ENCODE measurements around the gene LMF1. TPM values are rescaled to one million over a fixed set of nuclear protein-coding genes. Genes with fewer than 3 reads are reported as not detected.

The LMF1 gene
- total and polyA plus RNA-seq, 9 of the 15 experiments (the other 6 are each of a cell fraction or from before 2014, with no cell fraction given) = 0.11 to 1.6 (median 0.55) TPM; not detected in 1

GRCh38 chr16:965487-965886, 5.3 kb downstream of the LMF1 start:
- Histone ChIP-seq H2AFZ (ENCODE audit: low read depth, low read length) (no peak overlapping the region), H4K20me1 (replicated peaks; ENCODE audit: control insufficient read depth, insufficient read depth, low read length) (no peaks in the 10 kb centered on the region), H3K36me3 (ENCODE audit: control insufficient read depth, insufficient read depth, low read length) (no peaks in the 10 kb centered on the region; the same call in 2 of the 3 replicates), H3K4me3 (no peak overlapping the region), H3K27ac (ENCODE audit: extremely low read depth, low read depth, low read length) (no peak overlapping the region), H3K9me3 (replicated peaks; ENCODE audit: control insufficient read depth, insufficient read depth, low read depth, low read length) (no peaks in the 10 kb centered on the region), H3K79me2 (ENCODE audit: control insufficient read depth, insufficient read depth, low read length) (0 out of 3 replicates have a peak, but pooled peaks cover 7% of the 10 kb centered on the region), H3K27me3 (ENCODE audit: control insufficient read depth in 2 of 2, insufficient read depth in 2 of 2, low read length in 2 of 2) (peaks cover 0 to 5% of the 10 kb centered on the region in 2 experiments; a peak in 1 of 5 replicates), H3K9ac (ENCODE audit: insufficient read depth in 1 of 2, low read depth in 2 of 2, low read length in 2 of 2) (no peak overlapping the region), H3K4me1 (replicated peaks in 1 of 2; ENCODE audit: control insufficient read depth in 2 of 2, insufficient read depth in 2 of 2, low read length in 2 of 2) (peaks cover 0 to 37% of the 10 kb centered on the region in 2 experiments; a peak in 2 of 5 replicates), H3K9me1 (ENCODE audit: control insufficient read depth, insufficient read depth, low read length) (no peaks in the 10 kb centered on the region), H3K4me2 (ENCODE audit: insufficient read depth, low read length) (no peak overlapping the region)
- ChIA-PET POLR2A (no interaction called here), CTCF (ENCODE audit: low intra/inter-chr PET ratio) (no interaction called here)
- BruUV-seq (replicated peaks) = no TSS peak
- intact Hi-C loops (cut with micrococcal nuclease) (no loop called here), in situ Hi-C loops (cut with MboI) (no loop called here)
- FAIRE-seq (no peak), DNase-seq (ENCODE audit: extremely low read depth in 1 of 4, low spot score in 3 of 4) (no peak), ATAC-seq (no peak)
- 38% methylated on average over 3 of the region's 4 CpGs for WGBS (ENCODE audit: insufficient coverage, low coverage, missing lambda C conversion rate)
- TF ChIP-seq CC2D1A (IDR thresholded peaks at IDR 0.05) (no peak), ADNP (tag; IDR thresholded peaks at IDR 0.05) (no peak), AFF1 (IDR thresholded peaks at IDR 0.05; ENCODE audit: low read depth in 1 of 2, partially characterized antibody in 2 of 2) (no peak), ZNF140 (CRISPR knock-in tag; IDR thresholded peaks at IDR 0.05) (no peak), MTA3 (IDR thresholded peaks at IDR 0.05; ENCODE audit: borderline replicate concordance) (no peak), HIVEP1 (CRISPR knock-in tag; IDR thresholded peaks at IDR 0.05) (no peak), NCOR1 (IDR thresholded peaks at IDR 0.05) (no peak), RNF2 (IDR thresholded peaks at IDR 0.05) (no peak), RBM25 (IDR thresholded peaks at IDR 0.05; ENCODE audit: low read depth, low read length, severe bottlenecking) (peak; percentile 64)

Measured in K562 (cell line).